Endodermal cell (in vitro differentiated cells): Measurements from ENCODE around the gene SPATA25. TPM values are rescaled to one million over a fixed set of nuclear protein-coding genes. Genes with fewer than 3 reads are reported as not detected.

ENCODE experiments used
- DNase-seq: peaks from one replicate; pipeline ENCODE4 v3.0.0-alpha.2; 2017
- H3K27ac ChIP-seq: 2 replicates; pipeline ENCODE4 v1.5.1; 2013; ENCODE audit warnings: mild to moderate bottlenecking, low read depth, low read length, moderate library complexity
- H3K27me3 ChIP-seq: 2 replicates; pipeline ENCODE4 v1.6.1; 2013; ENCODE audit warnings: mild to moderate bottlenecking, low read length, moderate library complexity; ENCODE audit not compliant: insufficient read depth, control insufficient read depth, poor library complexity, severe bottlenecking
- H3K36me3 ChIP-seq: 2 replicates; pipeline ENCODE4 v1.7.0; 2013; ENCODE audit warnings: mild to moderate bottlenecking, low read length, moderate library complexity; ENCODE audit not compliant: control insufficient read depth, insufficient read depth
- H3K4me1 ChIP-seq: one replicate; pipeline ENCODE4 v1.7.0; 2013; ENCODE audit warnings: low read length; ENCODE audit not compliant: control insufficient read depth, insufficient read depth
- H3K4me3 ChIP-seq: 2 replicates; pipeline ENCODE4 v1.5.1; 2013; ENCODE audit warnings: mild to moderate bottlenecking, low read length, moderate library complexity
- H3K9ac ChIP-seq: 2 replicates; pipeline ENCODE4 v1.6.1; 2013; ENCODE audit warnings: mild to moderate bottlenecking, low read length, moderate library complexity; ENCODE audit not compliant: poor library complexity, severe bottlenecking; ENCODE audit errors: extremely low read depth
- H3K9me3 ChIP-seq: 2 replicates; pipeline ENCODE4 v1.6.1; 2013; ENCODE audit warnings: mild to moderate bottlenecking, low read length, moderate library complexity; ENCODE audit not compliant: control insufficient read depth
- H3K27ac Mint-ChIP-seq: 2 replicates; pipeline ENCODE4 v1.8.0; 2020; ENCODE audit warnings: mixed read lengths
- H3K27me3 Mint-ChIP-seq: 2 replicates; pipeline ENCODE4 v1.8.0; 2021; ENCODE audit warnings: mild to moderate bottlenecking, mixed read lengths; ENCODE audit not compliant: insufficient read depth
- H3K36me3 Mint-ChIP-seq: 2 replicates; pipeline ENCODE4 v1.8.0; 2020; ENCODE audit warnings: low read depth, mixed read lengths
- H3K4me1 Mint-ChIP-seq: 2 replicates; pipeline ENCODE4 v1.8.0; 2020; ENCODE audit warnings: mixed read lengths
- H3K4me3 Mint-ChIP-seq: 2 replicates; pipeline ENCODE4 v1.8.0; 2020; ENCODE audit warnings: mild to moderate bottlenecking, moderate library complexity, mixed read lengths
- H3K9me3 Mint-ChIP-seq: 2 replicates; pipeline ENCODE4 v1.8.0; 2020; ENCODE audit warnings: mild to moderate bottlenecking, mixed read lengths
- WGBS, 2 experiments: methylation state at CpG; one replicate each; pipeline versions ENCODE4 v1.1.5 to v1.1.7; 2013; ENCODE audit warnings: missing lambda C conversion rate in 2 of 2, mixed read lengths in 1 of 2; ENCODE audit not compliant: insufficient coverage in 1 of 2, insufficient read length in 1 of 2; 5-methylcytosine and 5-hydroxymethylcytosine counted together
- total RNA-seq, 2 donors: library from RNA; stranded (reverse); fragmentation: NEBNext Ultra II Directional in 1 of 2; extraction: Animal tissue kit (Norgen Biotek cat#: 25700) in 1 of 2; gene quantifications; 2 replicates in 1 of 2; 3 replicates in 1 of 2; pipeline ENCODE4 v1.2.1, GENCODE V29; 2021
- TF ChIP-seq, protein P1 (sequence below): fragments of 200-600 bp; sonication (generic); conservative IDR thresholded peaks from 2 replicates; pipeline ENCODE4 v1.5.0; 2021; ENCODE audit warnings: antibody characterized with exemption, mild to moderate bottlenecking

SPATA25 gene
- total RNA-seq, 2 donors from 2014 or later: 2.2 to 2.6 TPM

DNA sequence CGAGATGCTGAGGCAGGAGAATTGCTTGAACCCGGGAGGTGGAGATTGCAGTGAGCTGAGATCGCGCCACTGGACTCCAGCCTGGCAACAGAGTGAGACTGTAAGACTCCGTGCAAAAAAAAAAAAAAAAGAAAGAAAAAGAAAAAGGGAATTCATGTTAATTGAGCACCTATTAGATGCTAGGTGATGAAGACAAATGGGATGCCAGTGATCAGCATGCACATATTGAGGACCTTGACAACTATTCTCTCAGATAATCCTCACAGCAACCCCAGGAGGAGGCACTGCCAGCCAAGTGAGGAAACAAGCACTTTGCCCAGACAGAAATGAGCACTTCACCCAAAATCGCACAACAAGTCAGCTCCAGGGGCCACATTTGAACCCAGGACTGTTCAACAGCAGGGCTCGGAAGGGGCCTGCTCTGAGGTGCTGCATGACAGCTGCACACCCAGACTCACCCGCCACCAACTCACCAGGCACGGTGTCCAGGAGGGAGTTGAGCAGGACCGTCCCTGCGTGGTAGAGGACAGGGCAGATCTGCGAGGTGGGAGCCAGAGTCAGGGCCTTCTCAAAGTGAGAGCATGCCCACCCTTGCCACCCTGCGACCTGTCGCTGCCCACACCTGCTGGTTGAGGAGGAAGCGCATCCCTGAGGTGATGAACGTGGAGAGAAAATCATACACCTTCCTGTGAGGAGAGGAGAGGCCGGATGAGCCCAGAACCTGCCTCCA lies 20.0 kb upstream of the SPATA25 start:
- peaks cover 64% of the 10 kb centered on the region for H3K36me3 ChIP-seq
- peaks cover 54% of the 10 kb centered on the region for H3K36me3 Mint-ChIP-seq
- no peak overlapping the region for H3K4me3 Mint-ChIP-seq
- H3K9ac ChIP-seq: no peak overlapping the region
- H3K27me3 Mint-ChIP-seq: peaks cover 9% of the 10 kb centered on the region
- H3K9me3 Mint-ChIP-seq: no peaks in the 10 kb centered on the region
- no peaks in the 10 kb centered on the region for H3K9me3 ChIP-seq
- 93 to 95% methylated on average over 13 to 17 of the region's 17 CpGs for WGBS, 2 experiments
- peaks cover 4% of the 10 kb centered on the region for H3K4me1 Mint-ChIP-seq
- no peak overlapping the region for H3K27ac Mint-ChIP-seq
- peaks cover 2% of the 10 kb centered on the region for H3K4me1 ChIP-seq
- TF ChIP-seq, protein P1, sequence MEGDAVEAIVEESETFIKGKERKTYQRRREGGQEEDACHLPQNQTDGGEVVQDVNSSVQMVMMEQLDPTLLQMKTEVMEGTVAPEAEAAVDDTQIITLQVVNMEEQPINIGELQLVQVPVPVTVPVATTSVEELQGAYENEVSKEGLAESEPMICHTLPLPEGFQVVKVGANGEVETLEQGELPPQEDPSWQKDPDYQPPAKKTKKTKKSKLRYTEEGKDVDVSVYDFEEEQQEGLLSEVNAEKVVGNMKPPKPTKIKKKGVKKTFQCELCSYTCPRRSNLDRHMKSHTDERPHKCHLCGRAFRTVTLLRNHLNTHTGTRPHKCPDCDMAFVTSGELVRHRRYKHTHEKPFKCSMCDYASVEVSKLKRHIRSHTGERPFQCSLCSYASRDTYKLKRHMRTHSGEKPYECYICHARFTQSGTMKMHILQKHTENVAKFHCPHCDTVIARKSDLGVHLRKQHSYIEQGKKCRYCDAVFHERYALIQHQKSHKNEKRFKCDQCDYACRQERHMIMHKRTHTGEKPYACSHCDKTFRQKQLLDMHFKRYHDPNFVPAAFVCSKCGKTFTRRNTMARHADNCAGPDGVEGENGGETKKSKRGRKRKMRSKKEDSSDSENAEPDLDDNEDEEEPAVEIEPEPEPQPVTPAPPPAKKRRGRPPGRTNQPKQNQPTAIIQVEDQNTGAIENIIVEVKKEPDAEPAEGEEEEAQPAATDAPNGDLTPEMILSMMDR: no peak
- H3K27me3 ChIP-seq: no peaks in the 10 kb centered on the region
- H3K27ac ChIP-seq: no peak overlapping the region
- no peak overlapping the region for H3K4me3 ChIP-seq
- no peak for DNase-seq

- no peaks in the 10 kb centered on the region for H3K9me3 ChIP-seq
- DNase-seq: no peak
- peaks cover 77% of the 10 kb centered on the region for H3K36me3 ChIP-seq
- WGBS, 2 experiments: 92 to 96% methylated on average over 7 to 8 of the region's 8 CpGs
- TF ChIP-seq, protein P1: no peak
- no peak overlapping the region for H3K27ac ChIP-seq
- H3K27ac Mint-ChIP-seq: no peak overlapping the region
- H3K4me1 ChIP-seq: no peaks in the 10 kb centered on the region
- H3K9ac ChIP-seq: no peak overlapping the region
- H3K4me3 Mint-ChIP-seq: no peak overlapping the region
- H3K4me3 ChIP-seq: no peak overlapping the region
- H3K36me3 Mint-ChIP-seq: peaks cover 57% of the 10 kb centered on the region
- H3K9me3 Mint-ChIP-seq: no peaks in the 10 kb centered on the region
- H3K27me3 ChIP-seq: no peaks in the 10 kb centered on the region
- peaks cover 1% of the 10 kb centered on the region for H3K4me1 Mint-ChIP-seq
- H3K27me3 Mint-ChIP-seq: peaks cover 7% of the 10 kb centered on the region
Measured at GRCh38 chr20:45905505-45906079, 18.2 kb upstream of the SPATA25 start.

DNA sequence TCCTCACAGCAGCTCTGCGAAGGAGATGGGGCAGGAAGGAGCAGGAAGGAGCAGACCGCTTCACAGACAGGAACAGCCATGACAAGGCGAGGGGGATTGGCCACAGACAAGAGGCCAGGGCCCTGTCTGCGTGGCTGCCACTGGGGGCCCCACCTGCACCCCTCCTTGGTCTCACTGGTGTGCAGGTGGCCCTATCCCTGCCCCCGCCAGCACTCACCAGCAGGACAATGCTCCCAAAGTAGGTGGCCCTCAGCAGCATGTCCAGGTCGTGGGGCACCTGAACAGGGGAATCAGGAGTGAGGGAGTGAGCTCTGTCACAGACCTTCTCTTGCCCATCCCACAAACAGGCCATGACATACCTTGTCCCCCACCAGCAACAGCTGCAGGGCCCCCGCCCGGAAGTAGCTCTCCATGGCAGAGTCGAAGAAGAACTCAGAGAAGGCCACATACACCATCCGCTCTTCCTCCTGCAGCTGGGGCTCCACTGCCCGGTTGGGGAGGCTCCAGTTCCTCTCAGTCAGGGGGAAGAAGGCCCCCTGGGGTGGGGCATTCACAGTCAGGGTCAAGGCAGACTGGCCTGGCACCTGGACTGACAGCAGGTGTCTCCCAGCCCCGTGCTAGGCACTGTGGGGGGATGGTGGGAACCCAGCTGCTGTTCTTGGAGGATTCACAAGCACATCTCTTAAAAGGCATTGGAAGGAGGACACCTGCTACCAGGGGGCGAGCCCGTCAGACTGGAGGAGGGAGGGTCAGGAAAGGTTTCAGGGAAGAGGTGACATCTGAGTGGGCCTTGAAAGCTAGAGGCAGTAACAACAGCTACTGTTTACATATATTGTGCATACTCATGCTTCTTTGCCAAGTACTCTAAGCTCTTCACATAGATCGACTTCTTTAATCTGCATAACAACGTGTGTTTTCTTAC lies 17.4 kb upstream of the SPATA25 start:
- H3K4me1 ChIP-seq: no peaks in the 10 kb centered on the region
- peaks cover 78% of the 10 kb centered on the region for H3K36me3 ChIP-seq
- H3K4me3 ChIP-seq: no peak overlapping the region
- no peak overlapping the region for H3K9ac ChIP-seq
- Mint-ChIP-seq H3K27ac (no peak overlapping the region), H3K4me3 (no peak overlapping the region), H3K4me1 (no peaks in the 10 kb centered on the region), H3K36me3 (peaks cover 55% of the 10 kb centered on the region), H3K9me3 (no peaks in the 10 kb centered on the region), H3K27me3 (peaks cover 7% of the 10 kb centered on the region)
- DNase-seq: no peak
- no peaks in the 10 kb centered on the region for H3K9me3 ChIP-seq
- TF ChIP-seq, protein P1: no peak
- no peak overlapping the region for H3K27ac ChIP-seq
- WGBS, 2 experiments: 94 to 96% methylated on average over 11 to 16 of the region's 16 CpGs
- H3K27me3 ChIP-seq: no peaks in the 10 kb centered on the region
